HG03439 (cell line): ENCODE data around the gene RIPOR1.

Source experiments
- ATAC-seq: cut with Tn5 transposase; IDR thresholded peaks from one replicate; pipeline ENCODE4 v1.9.1; 2021; ENCODE audit warnings: mild to moderate bottlenecking, moderate library complexity; ENCODE audit not compliant: unreplicated experiment

The RIPOR1 gene

DNA sequence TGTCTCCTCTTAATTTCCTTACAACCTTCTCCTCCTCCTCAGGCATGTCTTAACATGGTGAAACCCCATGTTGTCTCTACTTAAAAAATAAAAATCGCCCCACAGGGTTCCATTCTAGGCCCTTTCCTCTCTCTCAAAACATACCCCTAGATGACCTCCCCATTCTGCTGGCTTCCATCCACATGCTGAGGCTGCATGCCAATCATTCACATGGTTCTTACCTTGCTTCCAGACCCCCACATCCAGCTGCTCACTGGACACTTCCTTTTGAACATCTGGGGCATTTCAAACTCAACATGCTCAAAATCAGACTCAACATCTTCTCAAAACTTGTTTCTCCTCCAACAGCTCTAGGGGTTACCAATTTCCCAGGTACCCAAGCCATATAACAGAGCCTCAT is 21.3 kb downstream of the RIPOR1 start:
- no peak for ATAC-seq

DNA sequence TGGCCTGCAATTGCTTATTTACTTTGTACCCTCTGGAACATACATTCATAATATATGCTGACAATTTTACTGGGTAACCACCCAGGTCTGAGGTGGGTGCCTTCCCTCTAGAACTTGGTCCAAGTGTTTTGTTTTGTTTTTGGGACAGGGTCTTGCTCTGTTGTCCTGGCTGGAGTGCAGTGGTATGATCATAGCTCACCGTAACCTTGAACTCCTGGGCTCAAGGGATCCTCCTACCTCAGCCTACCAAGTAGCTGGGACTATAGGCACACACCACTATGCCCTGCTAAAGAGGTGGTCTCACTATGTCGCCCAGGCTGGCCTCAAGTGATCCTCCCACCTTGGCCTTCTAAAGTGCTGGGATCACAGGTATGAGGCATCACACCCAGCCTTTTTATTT is 22.5 kb downstream of the RIPOR1 start:
- ATAC-seq, result no peak

DNA sequence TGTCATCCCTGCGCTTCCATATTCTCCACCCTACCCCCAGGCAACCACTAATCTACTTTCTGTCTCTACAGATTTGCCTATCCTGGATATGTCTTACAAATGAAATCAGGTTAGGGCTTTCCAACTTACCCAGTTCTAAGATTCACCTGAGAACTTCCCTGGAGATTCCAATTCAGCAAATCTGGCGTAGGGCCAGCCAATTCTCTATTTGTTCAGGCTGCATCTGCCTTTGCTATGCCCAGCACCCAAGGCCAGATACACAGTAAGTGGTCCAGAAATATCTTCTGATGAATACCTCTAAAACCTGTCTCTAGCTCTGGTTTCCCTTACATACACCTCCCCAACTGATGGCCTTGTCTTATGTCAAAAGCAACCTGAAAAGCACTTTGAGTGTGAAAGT is 23.3 kb downstream of the RIPOR1 start:
- no peak for ATAC-seq

DNA sequence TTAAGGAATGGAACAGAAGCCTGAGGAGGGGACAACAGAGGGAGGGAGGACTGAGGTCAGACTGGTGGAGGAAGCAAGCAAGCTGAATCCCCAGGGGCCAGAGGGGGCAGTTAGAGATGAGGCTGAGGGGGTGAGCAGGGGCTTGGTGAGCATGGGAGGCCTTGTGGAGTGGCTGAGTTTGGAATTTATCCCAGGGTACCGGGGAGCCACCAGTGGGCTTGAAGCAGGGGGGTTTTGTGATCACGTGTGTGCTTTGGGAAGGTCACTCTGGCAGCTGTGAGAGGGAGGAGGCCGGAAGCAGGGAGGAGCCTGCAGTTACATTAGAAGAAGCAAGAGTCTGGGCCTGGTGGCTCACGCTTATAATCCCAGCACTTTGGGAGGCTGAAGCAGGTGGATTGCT is 23.8 kb downstream of the RIPOR1 start:
- no peak for ATAC-seq

DNA sequence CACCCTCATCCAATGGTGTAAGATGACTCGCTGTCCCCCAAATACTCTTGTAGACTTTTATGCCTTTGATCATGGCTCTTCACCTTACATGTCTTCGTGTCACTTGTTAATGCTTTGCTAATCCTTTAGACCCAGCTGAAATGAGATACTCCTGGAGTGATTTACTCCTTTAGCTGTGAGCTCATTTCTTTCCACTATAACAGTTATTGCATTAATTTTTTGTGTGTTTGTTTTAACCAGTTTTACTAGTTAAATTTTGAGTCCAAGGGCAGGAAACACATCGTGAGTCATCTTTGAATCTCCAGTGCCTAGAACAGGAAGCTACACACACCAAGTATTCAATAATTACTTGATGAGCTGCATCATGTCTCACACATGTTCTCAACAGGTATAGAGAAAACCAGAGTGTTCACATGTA is 27.2 kb downstream of the RIPOR1 start:
- ATAC-seq, result no peak

DNA sequence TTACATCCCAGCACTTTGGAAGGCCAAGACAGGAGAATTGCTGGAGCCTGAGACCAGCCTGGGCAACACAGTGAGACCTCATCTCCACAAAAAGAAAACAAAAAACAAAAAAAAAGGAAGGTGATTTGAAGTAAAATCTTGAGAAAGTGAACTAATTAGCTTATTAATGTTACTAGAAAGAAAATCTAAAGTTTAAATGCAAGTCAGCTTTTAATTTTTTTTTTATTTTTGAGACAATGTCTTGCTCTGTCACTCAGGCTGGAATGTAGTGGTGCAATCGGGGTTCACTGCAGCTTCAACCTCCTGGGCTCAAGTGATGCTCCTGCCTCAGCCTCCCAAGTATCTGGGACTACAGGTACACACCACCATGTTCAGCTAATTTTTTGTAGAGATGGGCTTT is 30.2 kb downstream of the RIPOR1 start:
- no peak for ATAC-seq

DNA sequence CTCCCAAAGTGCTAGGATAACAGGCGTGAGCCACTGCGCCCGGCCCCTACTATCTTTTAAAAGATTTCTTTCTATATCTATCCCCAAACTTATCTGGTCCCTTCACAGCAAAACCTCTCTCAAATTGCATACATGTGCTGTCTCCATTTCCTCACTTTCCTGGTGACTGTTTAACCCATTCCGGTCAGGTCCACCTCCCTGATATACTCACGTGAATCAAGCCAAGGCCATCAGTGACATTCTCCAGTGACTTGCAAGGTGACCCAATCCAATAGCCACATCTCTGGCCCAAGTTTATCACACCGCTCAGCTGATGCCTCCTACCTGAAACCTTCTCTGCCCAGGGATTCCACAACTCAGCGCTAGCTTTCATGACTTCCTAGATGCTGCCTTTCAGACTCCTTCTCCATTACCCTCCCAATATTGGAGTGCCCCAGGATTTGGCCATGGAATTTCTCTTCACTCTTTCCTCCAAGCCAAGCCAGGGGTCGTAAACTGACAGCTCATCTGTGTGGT is 32.3 kb downstream of the RIPOR1 start:
- ATAC-seq, result no peak

DNA sequence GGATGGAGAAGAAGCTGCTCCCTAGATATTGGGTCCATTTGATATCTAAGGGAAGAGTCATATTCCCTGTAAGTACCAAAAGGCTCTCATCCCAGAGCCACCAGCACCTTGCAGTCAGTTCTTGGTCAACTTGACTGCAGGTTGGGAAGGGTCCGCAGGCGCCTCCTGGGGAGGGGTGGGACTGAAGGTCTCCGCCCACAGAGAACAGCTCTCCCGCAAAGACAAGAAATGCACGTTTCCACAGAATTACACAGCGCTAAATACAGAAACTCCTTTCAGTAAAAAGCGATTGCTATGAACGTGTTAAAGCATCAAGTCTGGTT is 32.8 kb downstream of the RIPOR1 start:
- ATAC-seq, result no peak

DNA sequence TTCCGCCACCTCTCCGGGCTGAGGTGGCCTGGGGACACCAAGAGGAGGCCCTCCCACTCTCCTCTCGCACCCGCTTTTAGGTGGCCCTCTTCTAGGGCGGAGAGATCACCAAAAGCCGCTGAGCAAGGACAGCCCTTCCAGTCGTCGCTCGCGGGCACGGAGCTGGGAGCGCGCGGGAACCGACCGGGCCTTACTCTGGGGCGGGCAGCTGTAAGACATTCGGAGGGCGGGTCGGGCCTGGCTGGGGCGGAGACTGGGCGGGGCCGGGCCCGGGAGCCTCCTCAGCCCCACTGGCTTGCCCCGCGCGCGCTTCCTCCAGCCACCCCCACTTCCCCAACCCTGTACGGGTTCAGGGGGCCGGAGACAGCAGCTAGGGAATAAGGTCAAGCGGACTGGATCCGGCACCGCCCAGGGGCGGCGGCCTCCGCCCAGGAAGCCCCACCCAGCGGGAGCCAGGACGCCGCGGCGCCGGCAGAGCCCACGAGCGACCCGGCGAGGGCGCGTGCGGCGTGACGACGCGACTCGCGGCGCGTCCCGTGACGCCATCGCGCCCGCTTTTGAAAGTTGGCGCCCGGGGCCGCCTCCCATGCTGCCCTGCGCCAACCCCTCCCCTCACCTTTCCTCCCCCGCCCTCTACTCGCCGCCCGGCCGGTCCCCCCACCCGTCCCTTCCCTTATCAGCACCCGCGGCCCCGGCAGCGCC is 33.3 kb downstream of the RIPOR1 start:
- peak; percentile 72 for ATAC-seq

DNA sequence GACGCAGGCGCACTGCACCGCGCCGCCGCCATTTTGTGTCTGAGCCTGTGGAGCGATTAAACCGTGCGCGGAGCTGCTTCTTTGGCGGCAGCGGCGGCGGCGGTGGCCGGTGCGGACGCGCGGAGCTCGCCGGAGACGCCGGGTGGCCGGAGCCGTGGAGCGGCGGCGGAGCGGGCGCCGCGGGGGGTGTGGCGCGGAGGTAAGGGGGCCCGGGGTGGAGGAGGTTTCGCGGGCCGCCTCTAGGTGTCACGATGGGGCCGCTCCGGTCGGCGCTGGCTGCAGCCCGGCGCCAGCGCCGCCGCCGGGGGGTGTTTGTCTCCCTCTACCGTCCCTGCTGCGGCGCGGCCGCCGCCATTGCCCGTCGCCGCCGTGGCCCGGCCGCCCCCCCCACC is 33.9 kb downstream of the RIPOR1 start, which contains the start of gene CTCF:
Gene CTCF (plus strand): TSS at position 1 of the 392 bp plus-strand sequence. CDS start 48,307 bp downstream, outside the sequence.
- ATAC-seq, result peak; percentile 52

DNA sequence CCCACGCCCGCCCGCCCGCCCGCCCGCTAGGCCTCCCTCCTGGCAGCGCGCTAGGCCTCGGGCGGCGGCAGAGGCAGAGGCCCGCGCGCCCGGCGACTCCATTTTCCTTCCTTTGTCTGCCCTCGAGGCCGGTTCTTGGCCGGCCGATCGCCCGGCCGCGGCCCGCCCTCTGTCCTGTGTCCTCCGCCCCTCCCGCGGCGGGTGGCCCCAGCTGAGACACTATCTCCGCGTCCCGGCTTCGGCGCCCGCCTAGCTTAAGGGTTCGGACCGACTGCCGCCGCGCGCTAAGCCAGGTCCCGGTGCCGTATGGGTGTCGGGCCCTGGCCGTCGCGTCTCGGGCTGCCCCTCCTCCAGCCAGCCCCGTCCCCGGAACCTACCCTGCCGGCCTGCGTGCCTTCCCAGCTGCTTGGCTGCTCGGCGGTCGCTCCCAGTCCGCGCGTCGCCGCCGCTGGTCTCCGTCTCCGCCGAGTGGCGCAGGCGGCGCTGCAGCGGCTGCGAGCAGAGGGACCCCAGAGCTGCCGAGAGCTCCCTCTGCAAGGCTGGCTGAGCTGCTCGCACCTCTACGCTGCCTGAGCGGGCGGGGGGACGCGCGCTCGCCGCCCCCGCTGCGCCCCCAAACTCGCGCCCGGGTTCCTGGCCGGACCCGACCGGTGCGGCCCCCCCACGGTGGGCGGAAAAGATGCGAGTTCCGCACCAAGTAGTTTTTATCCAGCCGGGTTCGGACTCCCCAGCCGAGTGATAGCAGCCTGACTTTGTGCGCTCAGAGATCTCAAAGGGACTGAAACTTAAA is 34.5 kb downstream of the RIPOR1 start:
- peak; percentile 15 for ATAC-seq

DNA sequence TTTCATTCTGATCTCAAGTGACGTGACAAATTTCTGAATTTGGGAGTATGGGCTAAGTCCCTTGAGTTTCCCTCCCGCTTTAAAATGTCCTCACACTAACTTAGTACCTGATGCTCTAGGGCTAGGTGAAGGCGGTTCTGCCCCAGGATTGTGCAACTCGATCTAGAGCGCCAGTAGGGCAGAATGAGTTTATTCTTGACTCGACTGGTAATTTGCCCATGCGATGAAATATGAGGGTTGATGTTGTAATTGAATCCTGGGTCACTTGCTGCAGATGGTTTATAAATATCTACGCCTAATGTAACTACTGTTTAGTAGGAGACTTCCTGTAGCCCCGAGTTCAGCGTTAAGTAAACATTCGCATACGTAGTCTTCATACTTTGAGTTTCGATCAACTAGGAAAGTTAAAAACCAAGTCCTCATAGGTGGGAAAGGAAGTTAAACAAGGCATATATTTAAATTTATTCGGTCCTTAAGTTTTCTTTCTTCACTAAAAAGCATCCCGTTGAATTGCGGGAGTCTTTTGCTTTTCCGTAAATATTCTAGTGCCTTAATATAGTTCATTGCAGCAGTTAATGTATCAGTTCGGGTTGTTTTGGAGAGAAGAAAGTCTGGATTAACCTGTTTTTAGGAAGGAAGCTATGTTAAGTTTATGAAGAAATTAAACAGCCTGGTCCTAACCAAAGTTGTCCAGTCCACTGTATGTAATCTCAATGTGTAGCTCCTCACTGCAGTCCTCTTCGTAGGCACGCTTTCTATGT is 35.3 kb downstream of the RIPOR1 start:
- no peak for ATAC-seq

DNA sequence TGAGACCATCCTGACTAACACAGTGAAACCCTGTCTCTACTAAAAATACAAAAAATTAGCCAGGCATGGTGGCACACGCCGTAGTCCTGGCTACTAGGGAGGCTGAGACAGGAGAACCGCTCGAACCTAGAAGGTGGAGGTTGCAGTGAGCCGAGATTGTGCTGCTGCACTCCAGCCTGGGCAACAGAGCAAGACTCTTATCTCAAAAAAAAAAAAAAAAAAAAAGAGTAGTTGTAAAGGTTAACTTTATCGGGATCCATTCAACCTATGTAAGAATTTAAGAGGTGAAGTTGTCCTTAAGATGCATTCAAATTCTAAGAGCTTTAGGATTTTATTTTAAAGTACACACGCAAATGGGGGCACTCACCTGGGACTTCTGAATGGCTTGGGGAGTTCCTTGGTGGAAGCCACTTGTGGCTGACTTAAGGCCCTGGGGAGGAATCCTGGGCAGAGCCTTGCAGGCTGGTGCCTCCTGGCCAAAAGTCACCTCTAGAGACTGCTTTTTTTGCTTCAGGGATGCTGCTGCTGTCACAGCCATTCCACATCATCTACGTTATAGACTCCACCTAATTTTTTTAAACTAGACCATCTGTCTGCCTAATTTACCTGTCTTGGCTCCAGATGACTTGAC is 37.0 kb downstream of the RIPOR1 start:
- ATAC-seq, result no peak

DNA sequence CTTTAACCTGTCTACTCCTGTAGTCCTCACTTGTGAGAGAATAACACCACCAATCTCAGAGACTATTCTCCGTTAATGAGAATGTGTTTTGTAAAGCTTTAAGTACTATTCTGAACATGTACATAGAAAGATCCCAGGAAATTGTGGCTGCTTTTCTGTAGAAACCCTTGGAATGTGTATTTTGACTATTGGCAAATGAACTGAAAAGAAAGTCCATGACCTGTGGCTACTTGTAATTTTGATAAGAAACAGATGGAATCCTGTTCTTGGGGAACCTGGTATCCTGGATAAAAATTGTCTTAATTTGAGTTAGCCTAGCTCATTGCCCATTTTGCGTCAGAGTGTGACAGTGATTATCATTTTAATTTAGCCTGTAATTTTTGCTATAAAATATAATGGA is 42.8 kb downstream of the RIPOR1 start:
- ATAC-seq, result no peak

DNA sequence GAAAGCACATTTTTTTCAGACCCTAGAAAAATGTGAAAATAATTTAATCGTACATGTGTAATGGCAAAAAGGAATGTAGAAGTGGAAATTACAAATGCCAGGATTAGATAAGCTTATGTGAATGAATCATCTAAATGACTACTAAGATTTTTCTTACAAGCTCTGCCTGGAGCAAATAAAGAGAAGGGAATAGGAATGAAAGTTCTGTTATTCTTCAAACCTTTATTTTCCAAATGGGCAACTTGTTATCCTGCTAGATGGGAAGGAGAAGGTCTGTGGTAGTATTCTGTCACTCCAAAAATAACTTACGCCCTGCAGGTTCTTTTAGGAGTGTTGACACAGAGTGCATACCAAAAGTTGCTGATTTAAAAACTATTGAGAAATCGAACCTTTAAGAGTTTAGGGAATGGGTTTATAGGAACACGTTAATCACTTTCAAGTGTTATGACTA is 43.4 kb downstream of the RIPOR1 start:
- no peak for ATAC-seq

DNA sequence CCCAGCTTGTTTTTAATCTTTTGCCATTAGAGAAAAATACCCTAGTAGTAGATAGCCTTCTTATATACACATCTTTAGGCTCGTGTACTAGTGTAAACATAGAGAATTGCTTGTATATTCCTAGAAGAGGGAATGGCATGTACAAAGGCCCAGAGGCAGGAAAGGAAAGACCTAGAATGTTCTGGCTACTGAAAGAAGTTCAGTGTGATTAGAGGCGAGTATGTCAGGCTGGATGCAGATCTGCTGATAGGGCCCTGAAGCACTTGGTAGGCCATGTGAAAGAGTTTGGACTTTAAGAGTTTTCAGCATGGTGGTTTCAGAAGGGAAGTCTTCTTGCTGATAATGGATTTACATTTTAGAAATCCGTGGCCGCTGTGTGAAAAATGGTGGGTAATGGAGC is 51.1 kb downstream of the RIPOR1 start:
- ATAC-seq, result no peak

DNA sequence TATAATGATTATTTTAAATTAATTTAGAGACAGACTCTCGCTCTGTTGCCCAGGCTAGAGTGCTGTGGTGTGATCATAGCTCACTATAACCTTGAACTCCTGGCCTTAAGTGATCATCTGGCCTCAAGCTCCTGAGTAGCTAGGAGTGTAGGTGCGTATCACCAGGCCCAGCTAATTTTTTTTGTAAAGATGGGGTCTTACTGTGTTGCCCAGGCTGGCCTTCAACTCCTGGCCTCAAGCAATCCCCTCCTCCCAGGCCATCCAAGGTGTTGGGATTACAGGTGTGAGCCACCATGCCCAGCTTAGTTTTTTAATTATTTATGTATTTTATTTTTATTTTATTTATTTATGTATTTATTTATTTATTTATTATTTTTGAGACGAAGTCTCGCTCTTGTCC is 51.6 kb downstream of the RIPOR1 start:
- ATAC-seq, result no peak

DNA sequence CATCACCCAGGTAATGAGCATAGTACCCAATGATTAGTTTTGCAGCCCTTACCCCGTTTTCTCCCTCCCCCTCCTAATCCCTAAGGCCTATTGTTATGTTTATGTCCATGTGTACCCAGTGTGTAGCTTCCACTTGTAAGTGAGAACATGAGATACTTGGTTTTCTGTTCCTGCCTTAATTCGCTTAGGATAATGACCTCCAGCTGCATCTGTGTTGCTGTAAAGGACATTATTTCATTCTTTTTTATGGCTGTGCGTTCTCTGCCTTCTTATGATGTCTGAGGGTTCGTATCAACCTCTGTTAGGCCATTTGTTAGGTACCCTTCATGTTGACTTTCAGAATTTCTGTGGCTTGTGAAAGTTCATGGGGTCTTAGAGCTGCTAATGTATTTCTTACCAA is 64.7 kb downstream of the RIPOR1 start:
- no peak for ATAC-seq

DNA sequence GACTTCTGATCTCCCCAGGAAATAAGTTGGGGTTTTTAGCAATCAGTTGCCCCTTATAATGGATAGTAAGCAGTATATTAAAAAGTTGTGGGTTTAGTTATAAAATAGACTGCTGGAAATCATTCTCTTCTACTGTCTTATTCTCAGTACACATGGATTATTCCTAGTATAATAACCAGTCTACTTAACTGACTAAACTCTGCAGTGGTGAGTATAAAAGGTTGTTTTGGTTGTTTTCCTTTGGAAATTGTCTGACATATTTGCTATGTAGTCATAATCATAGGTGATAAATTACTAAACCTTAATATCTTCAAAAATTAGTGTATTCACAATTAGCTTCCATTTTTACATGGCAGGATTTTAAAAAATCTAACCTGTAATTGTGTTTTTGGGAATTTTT is 65.1 kb downstream of the RIPOR1 start:
- no peak for ATAC-seq

DNA sequence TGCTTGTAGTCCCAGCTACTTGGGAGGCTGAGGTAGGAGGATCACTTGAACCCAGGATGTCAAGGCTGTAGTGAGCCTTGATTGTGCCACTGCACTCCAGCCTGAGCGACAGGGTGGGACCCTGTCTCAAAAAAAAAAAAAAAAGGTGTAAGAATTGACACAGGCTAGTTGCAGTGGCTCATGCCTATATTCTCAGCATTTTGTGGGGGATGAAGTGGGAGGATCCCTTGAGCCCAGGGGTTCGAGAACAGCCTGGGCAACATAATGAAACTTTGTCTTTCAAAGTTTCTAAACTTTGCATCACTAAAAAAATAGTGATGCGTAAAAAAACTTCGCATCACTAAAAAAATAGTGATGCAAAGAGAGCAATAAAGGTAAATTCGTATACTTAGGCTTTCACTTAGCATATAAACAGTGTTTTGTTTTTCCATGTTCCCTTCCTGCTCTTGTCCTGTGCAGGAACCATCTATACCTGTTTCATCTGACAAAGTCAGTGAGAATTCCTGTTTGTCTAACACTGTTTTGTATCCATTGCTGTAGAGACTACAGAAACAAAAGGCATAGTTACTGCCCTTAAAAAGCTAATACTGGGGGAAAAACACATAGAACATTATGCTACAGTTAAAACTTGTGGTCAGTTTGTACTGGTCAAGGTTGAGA is 65.8 kb downstream of the RIPOR1 start:
- no peak for ATAC-seq

DNA sequence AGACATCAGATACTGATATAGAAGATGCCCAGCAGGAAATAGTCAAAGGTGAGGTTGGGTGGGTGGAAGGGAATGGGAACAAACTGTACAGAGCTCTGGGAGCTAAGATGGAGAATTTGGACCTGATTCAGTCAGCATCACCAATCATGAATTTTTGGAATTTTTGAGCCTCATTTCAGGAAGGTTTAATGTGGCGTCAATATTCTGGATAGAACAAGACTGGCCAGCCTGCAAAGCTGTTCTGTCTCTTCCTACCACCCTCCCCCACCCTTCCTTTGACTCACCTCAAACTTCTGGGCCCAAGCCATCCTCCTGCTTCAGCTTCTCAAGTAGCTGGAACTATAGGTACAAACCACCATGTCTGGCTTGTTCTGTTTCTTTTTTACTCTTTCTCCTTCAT is 66.3 kb downstream of the RIPOR1 start:
- ATAC-seq, result no peak
